ENCODE data around the gene MAP2K1.

Gene MAP2K1

GRCh38 chr15:66413579-66413978 is 26.9 kb downstream of the MAP2K1 start:
- DNase-seq (ENCODE audit: low read depth in 1 of 2, low spot score in 1 of 2): no peak
- no peak for TF ChIP-seq SPI1 (IDR thresholded peaks at IDR 0.05; ENCODE audit: borderline replicate concordance, low read depth)
- no peak for TF ChIP-seq REST (IDR thresholded peaks at IDR 0.05; ENCODE audit: insufficient replicate concordance, low read depth)
- TF ChIP-seq GABPA (IDR thresholded peaks at IDR 0.05; ENCODE audit: low read depth): no peak
- TF ChIP-seq POLR2AphosphoS5 (IDR thresholded peaks at IDR 0.05; ENCODE audit: low read depth): no peak
- Histone ChIP-seq H3K4me3 (replicated peaks; ENCODE audit: insufficient read depth, low read length) (no peak overlapping the region), H3K27ac (replicated peaks) (no peak overlapping the region), H3K27me3 (ENCODE audit: insufficient read depth, poor library complexity, severe bottlenecking) (no peaks in the 10 kb centered on the region)

- no peak for DNase-seq (ENCODE audit: low read depth in 1 of 2, low spot score in 1 of 2)
- no peak overlapping the region for H3K27ac ChIP-seq (replicated peaks)
- H3K4me3 ChIP-seq (replicated peaks; ENCODE audit: insufficient read depth, low read length): no peak overlapping the region
- no peak for TF ChIP-seq REST (IDR thresholded peaks at IDR 0.05; ENCODE audit: insufficient replicate concordance, low read depth)
- no peak for TF ChIP-seq SPI1 (IDR thresholded peaks at IDR 0.05; ENCODE audit: borderline replicate concordance, low read depth)
- TF ChIP-seq GABPA (IDR thresholded peaks at IDR 0.05; ENCODE audit: low read depth): no peak
- TF ChIP-seq POLR2AphosphoS5 (IDR thresholded peaks at IDR 0.05; ENCODE audit: low read depth): no peak
- TF ChIP-seq CTCF (IDR thresholded peaks at IDR 0.05; ENCODE audit: insufficient read depth, low read length): no peak
- H3K27me3 ChIP-seq (ENCODE audit: insufficient read depth, poor library complexity, severe bottlenecking): no peaks in the 10 kb centered on the region
These were observed 28.6 kb downstream of the MAP2K1 start for GRCh38 chr15:66415360-66415759.

- H3K4me3 ChIP-seq (replicated peaks; ENCODE audit: insufficient read depth, low read length): no peak overlapping the region
- no peak overlapping the region for H3K27ac ChIP-seq (replicated peaks)
- DNase-seq (ENCODE audit: low read depth in 1 of 2, low spot score in 1 of 2): no peak
- no peaks in the 10 kb centered on the region for H3K27me3 ChIP-seq (ENCODE audit: insufficient read depth, poor library complexity, severe bottlenecking)
- TF ChIP-seq REST (IDR thresholded peaks at IDR 0.05; ENCODE audit: insufficient replicate concordance, low read depth) (no peak), POLR2AphosphoS5 (IDR thresholded peaks at IDR 0.05; ENCODE audit: low read depth) (no peak), GABPA (IDR thresholded peaks at IDR 0.05; ENCODE audit: low read depth) (no peak), CTCF (IDR thresholded peaks at IDR 0.05; ENCODE audit: insufficient read depth, low read length) (no peak), SPI1 (IDR thresholded peaks at IDR 0.05; ENCODE audit: borderline replicate concordance, low read depth) (no peak)
These were observed 31.0 kb downstream of the MAP2K1 start for GRCh38 chr15:66417736-66418135.

All from HL-60 (cell line).